Measurements from ENCODE around the gene LBX2.

Gene LBX2

DNA sequence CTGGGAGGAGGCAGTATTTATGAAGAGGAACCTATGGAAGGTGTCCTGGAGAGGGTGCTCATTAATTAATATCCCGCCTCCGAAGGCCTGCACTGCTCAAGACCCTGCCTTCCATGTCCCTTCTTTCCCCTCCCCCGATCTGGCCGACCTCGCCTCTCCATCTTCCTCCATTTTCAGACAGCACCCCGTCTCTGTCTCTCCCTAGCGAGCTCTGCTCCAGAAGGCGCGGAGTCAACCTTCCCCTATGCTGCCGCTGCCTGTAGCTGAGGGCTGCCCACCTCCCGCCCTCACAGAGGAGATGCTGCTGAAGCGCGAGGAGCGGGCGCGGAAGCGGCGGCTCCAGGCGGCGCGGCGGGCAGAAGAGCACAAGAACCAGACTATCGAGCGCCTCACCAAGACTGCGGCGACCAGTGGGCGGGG lies 42.3 kb downstream of the LBX2 start:
- no peak for DNase-seq (ENCODE audit: low read depth)

DNA sequence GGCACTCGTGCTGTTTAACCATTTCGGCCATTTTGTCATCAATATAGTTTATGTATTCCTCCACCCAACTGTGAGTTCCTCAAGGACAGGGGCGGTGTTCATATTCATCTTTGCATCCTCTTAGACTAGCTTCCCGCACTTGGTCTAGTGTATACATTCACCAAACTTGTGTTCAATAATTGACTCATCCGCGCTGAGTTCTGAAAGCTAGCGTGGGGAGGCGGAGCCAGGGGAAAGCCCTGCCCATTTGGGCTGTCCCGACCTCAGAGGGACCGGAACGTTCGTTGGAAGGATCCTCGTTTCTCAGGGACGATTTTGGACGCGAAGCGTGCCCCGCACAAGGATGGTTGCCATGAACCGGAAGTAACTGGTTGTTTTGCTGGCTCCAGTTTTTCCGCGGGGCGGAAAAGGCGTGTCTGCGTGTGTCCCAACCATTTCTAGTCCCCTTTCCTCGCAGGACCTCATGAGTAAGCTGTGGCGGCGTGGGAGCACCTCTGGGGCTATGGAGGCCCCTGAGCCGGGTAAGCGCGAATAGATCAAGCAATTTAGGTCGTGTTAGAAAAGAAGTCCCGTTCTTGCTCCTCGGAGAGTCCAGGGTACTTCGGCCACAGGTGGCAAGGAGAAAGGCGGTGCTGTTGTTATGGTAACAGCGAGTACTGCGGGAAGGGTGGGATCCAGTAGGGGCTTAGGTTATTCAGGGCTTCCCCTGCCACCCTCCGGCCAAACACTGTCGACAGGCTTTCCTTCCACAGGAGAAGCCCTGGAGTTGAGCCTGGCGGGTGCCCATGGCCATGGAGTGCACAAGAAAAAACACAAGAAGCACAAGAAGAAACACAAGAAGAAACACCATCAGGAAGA lies 44.5 kb downstream of the LBX2 start, which contains the start of gene INO80B:
Gene INO80B, plus strand, starts transcription at position 434 of the 858 bp plus-strand sequence. Its CDS starts 30 bp downstream, at position 464.
- peak; percentile 94 for DNase-seq (ENCODE audit: low read depth)

DNA sequence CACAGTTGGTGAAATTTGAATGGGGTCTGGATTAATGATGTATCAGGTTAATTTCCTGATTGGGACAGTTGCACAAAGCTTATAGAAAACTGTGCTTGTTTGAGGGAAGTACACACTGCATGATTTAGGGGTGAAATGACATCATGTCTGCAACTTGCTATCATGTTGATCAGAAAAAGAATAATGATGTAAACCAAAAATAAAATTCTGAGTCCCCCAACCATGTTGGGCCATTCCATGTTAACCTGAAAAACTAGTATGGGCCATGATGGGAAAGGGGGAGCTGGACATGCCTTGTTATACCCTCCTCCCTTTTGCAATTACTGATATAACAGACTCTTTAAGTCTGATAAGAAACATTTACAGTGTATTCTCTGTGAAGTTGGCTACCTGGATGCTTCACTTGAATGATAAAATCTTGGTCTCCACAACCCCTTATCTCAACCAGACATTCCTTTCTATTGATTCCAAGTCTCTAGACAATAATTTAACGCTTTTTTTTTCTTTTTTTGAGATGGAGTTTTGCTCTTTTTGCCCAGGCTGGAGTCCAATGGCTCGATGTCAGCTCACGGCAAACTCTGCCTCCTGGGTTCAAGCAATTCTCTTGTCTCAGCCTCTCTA lies 48.7 kb downstream of the LBX2 start:
- no peak for DNase-seq (ENCODE audit: low read depth)

DNA sequence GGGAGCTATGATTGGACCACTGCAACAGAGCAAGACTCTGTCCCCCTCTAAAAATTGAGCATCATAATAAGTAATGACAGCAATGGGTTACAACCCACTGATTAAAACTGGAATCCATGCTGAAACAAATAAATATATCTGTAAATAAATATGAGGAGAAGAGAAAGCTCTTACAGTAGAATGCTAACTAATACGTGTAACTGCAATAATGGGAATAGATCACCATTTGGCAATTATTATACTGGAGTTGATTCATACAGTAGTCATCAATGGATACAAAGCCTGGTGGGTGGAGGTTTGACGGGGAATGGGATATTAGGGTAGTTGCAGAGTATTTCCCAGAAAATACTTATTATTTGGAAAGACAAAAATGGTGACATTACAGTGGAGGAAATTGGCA lies 50.6 kb downstream of the LBX2 start:
- no peak for DNase-seq (ENCODE audit: low read depth)
